Mammary epithelial cell (primary cell): ENCODE measurements around the gene FBXW4.

Experiments used
- CTCF ChIP-seq, 2 donors: IDR thresholded peaks in 1 of 2; conservative IDR thresholded peaks in 1 of 2; 2 replicates each; pipeline ENCODE4 v1.5.1; 2011 to 2012; ENCODE audit warnings: inconsistent platforms in 2 of 2, low read length in 2 of 2, mild to moderate bottlenecking in 2 of 2, control low read depth in 1 of 2, low read depth in 1 of 2; ENCODE audit not compliant: insufficient read depth in 1 of 2; ENCODE audit errors: extremely low read depth in 1 of 2
- EZH2 ChIP-seq: IDR thresholded peaks from 2 replicates; pipeline ENCODE4 v1.6.1; 2012; ENCODE audit warnings: low read length, inconsistent platforms, borderline replicate concordance

GRCh38 chr10:101576211-101576863, 118.6 kb downstream of the FBXW4 start:
- no peak for TF ChIP-seq CTCF (conservative IDR thresholded peaks at IDR 0.05 in 1 of 2, IDR thresholded peaks at IDR 0.05 in 1 of 2; ENCODE audit: extremely low read depth in 1 of 2, insufficient read depth in 1 of 2, low read depth in 1 of 2, low read length in 2 of 2)
- no peak for TF ChIP-seq EZH2
